Endothelial cell of umbilical vein (primary cell): ENCODE data around the gene SLC22A23. TPM values are rescaled to one million over a fixed set of nuclear protein-coding genes. Genes with fewer than 3 reads are reported as not detected.

Experiments
- BruUV-seq: library from RNA; stranded (reverse); fragments of 400-500 nt; replicated peaks from 2 replicates; lab custom pipeline; 2021; lab: Mats Ljungman, UMichigan
- CTCF ChIA-PET: fragments of 300-600, 350-600 bp; sonication (Branson Sonifier 250); formaldehyde crosslinking; loops from one replicate; lab custom pipeline; 2021; ENCODE audit warnings: antibody characterized with exemption, inconsistent platforms; lab: Charles Lee
- POLR2A ChIA-PET: fragments of 300-600, 350-600 bp; sonication (Branson Sonifier 250); formaldehyde crosslinking; loops from one replicate; lab custom pipeline; 2021; ENCODE audit warnings: antibody characterized with exemption, inconsistent platforms; lab: Charles Lee
- DNase-seq: peaks from one replicate; pipeline ENCODE4 v3.0.0-alpha.2; 2011; ENCODE audit warnings: low read depth, low spot score
- FAIRE-seq: peaks from 2 replicates; lab custom pipeline; 2011; peaks lifted over from hg19 to GRCh38; lab: Jason Lieb, UNC
- H2AFZ ChIP-seq: 2 replicates; pipeline ENCODE4 v1.6.0; 2012; ENCODE audit warnings: low read depth, low read length, control low read depth, inconsistent platforms
- H3K27ac ChIP-seq: 2 replicates; pipeline ENCODE4 v1.5.1; 2011; ENCODE audit warnings: low read depth, mild to moderate bottlenecking, control low read depth, low read length, moderate library complexity; ENCODE audit not compliant: insufficient read depth
- H3K27me3 ChIP-seq, 2 experiments: 2 replicates each; pipeline versions ENCODE4 v1.6.0 to v1.6.1; 2011; ENCODE audit warnings: low read length in 2 of 2, mixed read lengths in 1 of 2; ENCODE audit not compliant: control insufficient read depth in 2 of 2, insufficient read depth in 2 of 2
- H3K36me3 ChIP-seq, 2 experiments: 2 replicates in 1 of 2; 3 replicates in 1 of 2; pipeline ENCODE4 v1.5.1; 2011; ENCODE audit warnings: low read length in 2 of 2, mild to moderate bottlenecking in 1 of 2, moderate library complexity in 1 of 2; ENCODE audit not compliant: control insufficient read depth in 2 of 2, insufficient read depth in 2 of 2; ENCODE audit errors: extremely low read depth in 1 of 2
- H3K4me1 ChIP-seq: 3 replicates; pipeline ENCODE4 v1.5.1; 2011; ENCODE audit warnings: mild to moderate bottlenecking, low read length; ENCODE audit not compliant: control insufficient read depth, insufficient read depth; ENCODE audit errors: extremely low read depth
- H3K4me2 ChIP-seq: 2 replicates; pipeline ENCODE4 v1.6.1; 2011; ENCODE audit warnings: low read length, control low read depth, mixed read lengths; ENCODE audit not compliant: insufficient read depth
- H3K4me3 ChIP-seq, 3 experiments: fragments of 200-600 bp in 1 of 3; sonication (generic), shearing (Covaris generic) in 1 of 3; replicated peaks in 1 of 3; 2 replicates each; pipeline ENCODE4 v1.5.1; 2011 to 2016; ENCODE audit warnings: control low read depth in 3 of 3, low read length in 3 of 3, mild to moderate bottlenecking in 2 of 3, inconsistent platforms in 1 of 3, low read depth in 1 of 3, moderate library complexity in 1 of 3; ENCODE audit not compliant: insufficient read depth in 1 of 3
- H3K79me2 ChIP-seq: 2 replicates; pipeline ENCODE4 v1.6.0; 2012; ENCODE audit warnings: low read length, inconsistent platforms; ENCODE audit not compliant: control insufficient read depth, insufficient read depth
- H3K9ac ChIP-seq: replicated peaks from 2 replicates; pipeline ENCODE3; 2011; ENCODE audit warnings: low read length, control low read depth; ENCODE audit not compliant: insufficient read depth; ENCODE audit errors: extremely low read depth
- H3K9me1 ChIP-seq: replicated peaks from 3 replicates; pipeline ENCODE4 v1.6.0; 2011; ENCODE audit warnings: mild to moderate bottlenecking, low read length; ENCODE audit not compliant: control insufficient read depth, insufficient read depth; ENCODE audit errors: extremely low read depth
- H3K9me3 ChIP-seq: replicated peaks from 2 replicates; pipeline ENCODE4 v1.5.1; 2012; ENCODE audit warnings: low read length, inconsistent platforms; ENCODE audit not compliant: control insufficient read depth, insufficient read depth
- H4K20me1 ChIP-seq: replicated peaks from 2 replicates; pipeline ENCODE3; 2011; ENCODE audit warnings: mild to moderate bottlenecking, low read length; ENCODE audit not compliant: control insufficient read depth, insufficient read depth; ENCODE audit errors: extremely low read depth
- EZH2 ChIP-seq: IDR thresholded peaks from 2 replicates; pipeline ENCODE4 v1.6.1; 2012; ENCODE audit warnings: borderline replicate concordance, low read depth, mild to moderate bottlenecking, moderate library complexity, low read length, inconsistent platforms; ENCODE audit not compliant: severe bottlenecking
- GATA2 ChIP-seq: IDR thresholded peaks from 2 replicates; pipeline ENCODE4 v1.7.0; 2011; ENCODE audit warnings: low read depth, mild to moderate bottlenecking, moderate library complexity, mixed read lengths, low read length; ENCODE audit not compliant: insufficient read length, insufficient read depth
- MYC ChIP-seq: IDR thresholded peaks from one replicate; pipeline ENCODE4 v1.6.1; 2011; ENCODE audit warnings: mild to moderate bottlenecking, low read depth, low read length
- POLR2A ChIP-seq: IDR thresholded peaks from 2 replicates; pipeline ENCODE4 v1.6.1; 2012; ENCODE audit warnings: low read depth, mild to moderate bottlenecking, control low read depth, low read length
- POLR2AphosphoS5 ChIP-seq: IDR thresholded peaks from 2 replicates; pipeline ENCODE4 v1.6.1; 2012; ENCODE audit warnings: low read depth, mild to moderate bottlenecking, control low read depth, low read length, moderate library complexity; ENCODE audit not compliant: insufficient read depth
- dilution Hi-C: fragments of 300-500 bp; cut with MboI; formaldehyde crosslinking; loops from one replicate; pipeline ENCODE4 v1.15.0; 2019; ENCODE audit warnings: low sequenced_read_pairs; ENCODE audit not compliant: extremely low pct_ligation_motif_present
- intact Hi-C: fragments of 100-400 bp; cut with micrococcal nuclease; formaldehyde crosslinking; loops from one replicate; pipeline ENCODE4 v1.10.0; 2022
- polyA plus RNA-seq, 4 experiments: library from polyadenylated mRNA; depleted of rRNA in 3 of 4; stranded (reverse) in 3 of 4; unstranded in 1 of 4; fragments of >200 nt; gene quantifications; 2 replicates each; pipeline versions ENCODE4 v1.2.1 to v1.2.3, GENCODE V29; 2011 to 2012; ENCODE audit warnings: missing spikeins in 1 of 4
- total RNA-seq: library from RNA; stranded (reverse); gene quantifications from 2 replicates; pipeline ENCODE4 v1.2.3, GENCODE V29; 2021
- TF ChIP-seq, protein P1 (sequence below): IDR thresholded peaks from 2 replicates; pipeline ENCODE4 v1.6.1; 2011; ENCODE audit not compliant: insufficient read depth, insufficient read length
- TF ChIP-seq, protein P2 (sequence below), 2 donors: IDR thresholded peaks; 1 replicate in 1 of 2; 2 replicates in 1 of 2; pipeline ENCODE4 v1.5.1; 2011; ENCODE audit warnings: low read length in 2 of 2, mild to moderate bottlenecking in 2 of 2, moderate library complexity in 2 of 2, control low read depth in 1 of 2, inconsistent platforms in 1 of 2, low read depth in 1 of 2; ENCODE audit not compliant: insufficient read depth in 1 of 2; ENCODE audit errors: extremely low read depth in 1 of 2

Gene SLC22A23
- total and polyA plus RNA-seq, 2 donors (not counting 3 experiments of a cell fraction or from before 2014, with no cell fraction given) = 4.2 to 14.3 TPM

DNA sequence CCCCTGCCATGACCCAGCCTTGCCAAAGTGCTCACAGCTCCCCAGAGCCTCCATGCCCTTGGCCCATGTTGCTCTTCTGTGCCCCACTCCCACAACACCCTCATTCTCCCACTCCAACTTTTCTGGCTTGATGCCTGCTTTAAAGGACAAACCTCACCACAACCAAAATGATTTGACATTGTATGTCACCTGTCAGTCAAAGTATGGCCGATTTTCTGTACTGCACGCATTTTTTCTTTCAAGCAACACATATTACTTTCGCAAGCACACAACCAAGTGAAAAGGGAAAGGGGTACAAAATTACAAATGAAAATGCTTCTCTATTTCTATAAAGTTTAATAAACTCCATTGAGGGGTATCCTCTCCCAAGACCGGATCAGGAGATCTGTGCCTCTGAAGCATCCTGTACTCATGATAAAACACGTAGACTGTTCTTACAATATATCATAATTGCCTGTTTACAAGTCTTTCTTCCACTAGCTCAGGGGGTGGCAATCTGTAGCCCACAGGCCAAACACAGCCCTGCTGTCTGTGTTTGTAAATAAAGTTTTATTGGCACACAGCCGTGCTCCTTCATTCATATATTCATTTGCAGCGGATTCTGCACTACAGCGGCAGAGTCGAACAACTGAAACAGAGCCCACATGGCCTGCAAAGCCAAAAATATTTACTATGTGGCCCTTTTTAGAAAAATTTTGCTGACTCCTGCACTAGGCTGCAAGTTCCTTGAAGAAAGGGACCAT lies 32.5 kb downstream of the SLC22A23 start:
- CTCF ChIA-PET = no interaction called here
- H3K27me3 ChIP-seq = no peaks in the 10 kb centered on the region

More for the DNA sequence above, 32.5 kb downstream of the SLC22A23 start:
- Histone ChIP-seq H3K9me1 (no peaks in the 10 kb centered on the region), H3K4me1 (peaks cover 20% of the 10 kb centered on the region), H3K79me2 (no peaks in the 10 kb centered on the region), H3K9me3 (no peaks in the 10 kb centered on the region), H4K20me1 (no peaks in the 10 kb centered on the region), H3K4me2 (no peak overlapping the region), H2AFZ (no peak overlapping the region), H3K9ac (no peak overlapping the region), H3K36me3 (no peaks in the 10 kb centered on the region), H3K4me3 (no peak overlapping the region), H3K27ac (no peak overlapping the region)
- dilution Hi-C loops (no loop called here), intact Hi-C loops (no loop called here)
- FAIRE-seq (no peak), DNase-seq (no peak)
- no TSS peak for BruUV-seq
- POLR2A ChIA-PET = no interaction called here
- TF ChIP-seq EZH2 (no peak), GATA2 (no peak), POLR2AphosphoS5 (no peak), POLR2A (no peak), MYC (no peak)
- TF ChIP-seq, protein P1, sequence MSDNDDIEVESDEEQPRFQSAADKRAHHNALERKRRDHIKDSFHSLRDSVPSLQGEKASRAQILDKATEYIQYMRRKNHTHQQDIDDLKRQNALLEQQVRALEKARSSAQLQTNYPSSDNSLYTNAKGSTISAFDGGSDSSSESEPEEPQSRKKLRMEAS = no peak
- TF ChIP-seq, protein P2, sequence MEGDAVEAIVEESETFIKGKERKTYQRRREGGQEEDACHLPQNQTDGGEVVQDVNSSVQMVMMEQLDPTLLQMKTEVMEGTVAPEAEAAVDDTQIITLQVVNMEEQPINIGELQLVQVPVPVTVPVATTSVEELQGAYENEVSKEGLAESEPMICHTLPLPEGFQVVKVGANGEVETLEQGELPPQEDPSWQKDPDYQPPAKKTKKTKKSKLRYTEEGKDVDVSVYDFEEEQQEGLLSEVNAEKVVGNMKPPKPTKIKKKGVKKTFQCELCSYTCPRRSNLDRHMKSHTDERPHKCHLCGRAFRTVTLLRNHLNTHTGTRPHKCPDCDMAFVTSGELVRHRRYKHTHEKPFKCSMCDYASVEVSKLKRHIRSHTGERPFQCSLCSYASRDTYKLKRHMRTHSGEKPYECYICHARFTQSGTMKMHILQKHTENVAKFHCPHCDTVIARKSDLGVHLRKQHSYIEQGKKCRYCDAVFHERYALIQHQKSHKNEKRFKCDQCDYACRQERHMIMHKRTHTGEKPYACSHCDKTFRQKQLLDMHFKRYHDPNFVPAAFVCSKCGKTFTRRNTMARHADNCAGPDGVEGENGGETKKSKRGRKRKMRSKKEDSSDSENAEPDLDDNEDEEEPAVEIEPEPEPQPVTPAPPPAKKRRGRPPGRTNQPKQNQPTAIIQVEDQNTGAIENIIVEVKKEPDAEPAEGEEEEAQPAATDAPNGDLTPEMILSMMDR (IDR thresholded peaks at IDR 0.05; ENCODE audit: extremely low read depth in 1 of 2, insufficient read depth in 1 of 2, low read depth in 1 of 2, low read length in 2 of 2) = no peak
